IgD-negative memory B cell (primary cell): Measurements from ENCODE around the gene CELA2B. TPM values are rescaled to one million over a fixed set of nuclear protein-coding genes. Genes with fewer than 3 reads are reported as not detected.
"Not testable (repeated sequence)": the region's sequence is repeated elsewhere in the genome, so short reads cannot be mapped to it uniquely, and the experiment has no call there.

ENCODE experiments used
- H3K27ac Mint-ChIP-seq, 3 donors: one replicate each; pipeline ENCODE4 v1.8.0; 2020 to 2022; ENCODE audit warnings: mild to moderate bottlenecking in 3 of 3, mixed read lengths in 3 of 3, moderate library complexity in 1 of 3
- H3K27me3 Mint-ChIP-seq: one replicate; pipeline ENCODE4 v1.8.0; 2021; ENCODE audit warnings: mixed read lengths
- H3K36me3 Mint-ChIP-seq: one replicate; pipeline ENCODE4 v1.8.0; 2020; ENCODE audit warnings: mild to moderate bottlenecking, mixed read lengths
- H3K4me1 Mint-ChIP-seq, 3 donors: one replicate each; pipeline ENCODE4 v1.8.0; 2020 to 2022; ENCODE audit warnings: mixed read lengths in 3 of 3, mild to moderate bottlenecking in 1 of 3
- H3K4me3 Mint-ChIP-seq, 4 donors: one replicate each; pipeline ENCODE4 v1.8.0; 2020 to 2022; ENCODE audit warnings: mild to moderate bottlenecking in 4 of 4, mixed read lengths in 4 of 4, moderate library complexity in 3 of 4
- H3K9me3 Mint-ChIP-seq, 3 donors: one replicate each; pipeline ENCODE4 v1.8.0; 2020 to 2021; ENCODE audit warnings: mixed read lengths in 3 of 3, mild to moderate bottlenecking in 1 of 3
- polyA plus RNA-seq: library from polyadenylated mRNA; unstranded; fragments of 300-500 nt; fragmentation: Illumina TruSeq; gene quantifications from one replicate; pipeline ENCODE4 v1.2.3, GENCODE V29; 2021

The CELA2B gene
- polyA plus RNA-seq, 1 donor from 2014 or later: not detected

DNA sequence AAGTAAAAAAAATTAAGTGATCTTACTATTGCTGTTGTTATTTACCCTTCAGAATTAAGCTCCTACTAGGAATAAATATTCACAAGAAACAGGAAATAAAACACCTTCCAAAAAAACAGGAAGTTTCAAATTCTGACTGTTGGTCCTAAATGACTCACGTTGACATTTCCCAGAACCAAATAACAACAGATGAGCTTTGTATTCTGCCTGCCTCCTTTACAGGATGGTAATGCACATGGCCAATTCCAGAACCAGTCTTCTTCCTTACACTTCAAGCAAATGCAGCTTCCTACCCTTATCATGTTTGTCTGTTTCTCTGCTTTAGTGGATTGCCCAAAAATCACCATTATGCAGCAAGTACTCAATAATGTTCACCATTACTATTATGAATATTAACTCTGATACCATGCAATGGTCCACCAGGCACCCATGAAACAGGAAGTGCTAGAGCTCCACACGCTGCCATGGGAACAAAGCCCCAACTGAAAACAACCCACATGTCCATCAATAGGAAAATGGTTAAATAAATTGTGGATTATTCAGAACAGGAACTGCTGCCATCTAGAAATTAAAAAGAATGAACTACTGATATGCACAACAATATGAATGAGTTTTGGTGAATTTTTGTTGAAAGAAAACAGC lies 39.2 kb downstream of the CELA2B start:
- H3K27me3 Mint-ChIP-seq: no peaks in the 10 kb centered on the region
- H3K9me3 Mint-ChIP-seq: no peaks in the 10 kb centered on the region
- H3K4me3 Mint-ChIP-seq: peak overlapping the region in 1 of 4 donors; percentile 28
- peaks cover 9% of the 10 kb centered on the region for H3K36me3 Mint-ChIP-seq
- peak overlapping the region in 2 of 3 donors; percentile 23 to 89 for H3K27ac Mint-ChIP-seq
- H3K4me1 Mint-ChIP-seq: peaks cover 16 to 28% (median 27%) of the 10 kb centered on the region in 3 donors

DNA sequence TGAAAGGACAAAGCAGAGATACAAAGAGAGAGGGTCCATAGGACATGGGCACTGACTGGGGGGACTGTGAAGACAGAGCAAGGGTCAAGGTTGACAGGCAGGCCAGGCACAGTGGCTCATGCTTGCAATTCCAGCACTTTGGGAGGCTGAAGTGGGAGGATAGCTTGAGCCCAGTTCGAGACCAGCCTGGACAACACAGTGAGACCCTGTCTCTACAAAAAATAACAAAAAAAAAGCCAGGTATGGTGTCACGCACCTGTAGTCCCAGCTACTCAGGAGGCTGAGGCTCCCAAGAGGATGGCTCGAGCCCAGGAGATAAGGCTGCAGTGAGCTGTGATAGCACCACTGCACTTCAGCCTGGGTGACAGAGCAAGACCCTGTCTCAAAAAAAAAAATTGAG lies 43.7 kb downstream of the CELA2B start:
- Mint-ChIP-seq H3K4me1 (peaks cover 25 to 33% (median 30%) of the 10 kb centered on the region in 3 donors), H3K27ac (no peak overlapping the region), H3K27me3 (no peaks in the 10 kb centered on the region), H3K9me3 (no peaks in the 10 kb centered on the region), H3K4me3 (peak overlapping the region in 1 of 4 donors; percentile 9), H3K36me3 (peaks cover 2% of the 10 kb centered on the region)

DNA sequence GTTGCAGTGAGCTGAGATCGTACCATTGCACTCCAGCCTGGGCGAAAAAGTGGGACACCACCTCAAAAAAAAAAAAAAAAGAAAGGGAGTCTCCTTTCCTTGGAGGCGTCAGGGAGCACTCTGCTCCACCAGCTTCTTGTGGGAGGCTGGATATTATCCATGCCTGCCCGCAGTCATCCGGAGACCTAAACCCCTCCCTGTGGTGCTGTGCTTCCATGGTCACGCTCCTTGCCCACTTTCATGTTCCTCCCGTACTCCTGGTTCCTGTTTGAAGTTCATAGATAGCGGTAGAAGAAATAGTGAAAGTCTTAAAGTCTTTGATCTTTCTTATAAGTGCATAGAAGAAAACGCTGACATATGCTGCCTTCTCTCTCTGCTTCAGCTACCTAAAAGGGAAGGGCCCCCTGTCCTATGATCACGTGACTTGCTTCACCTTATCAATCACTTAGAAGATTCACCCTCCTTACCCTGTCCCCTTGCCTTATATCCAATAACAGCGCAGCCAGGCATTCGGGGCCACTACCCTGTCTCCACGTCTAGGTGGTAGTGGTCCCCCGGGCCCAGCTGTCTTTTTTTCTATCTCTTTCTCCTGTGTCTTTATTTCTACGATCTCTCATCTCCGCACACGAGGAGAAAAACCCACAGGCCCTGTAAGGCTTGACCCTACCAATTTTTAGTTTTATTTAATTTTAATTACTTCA lies 45.5 kb downstream of the CELA2B start:
- H3K27me3 Mint-ChIP-seq, H3K4me3 Mint-ChIP-seq, H3K9me3 Mint-ChIP-seq, H3K36me3 Mint-ChIP-seq: not testable (repeated sequence)
- Mint-ChIP-seq H3K27ac (peak overlapping the region in 1 of 3 donors; percentile 10), H3K4me1 (peaks cover 24 to 33% (median 25%) of the 10 kb centered on the region in 3 donors)

DNA sequence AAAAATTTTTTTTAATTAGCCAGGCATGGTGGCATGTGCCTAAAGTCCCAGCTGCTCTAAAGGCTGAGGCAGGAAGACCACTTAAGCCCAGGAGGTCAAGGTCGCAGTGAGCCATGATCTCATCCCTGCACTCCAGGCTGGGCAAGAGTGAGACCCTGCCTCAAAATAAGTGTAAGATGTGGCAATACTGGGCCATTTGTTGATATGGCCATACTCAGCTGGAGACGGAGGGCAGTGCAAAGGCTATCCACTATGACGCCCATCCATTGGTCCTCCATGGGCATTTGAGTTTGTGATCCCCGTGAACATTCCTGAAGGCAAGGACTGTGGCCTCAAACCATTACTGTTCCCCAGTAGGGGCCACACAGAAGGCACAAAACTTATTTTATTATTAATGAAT lies 46.6 kb downstream of the CELA2B start:
- peak overlapping the region in 3 of 4 donors; percentile 25 to 77 (median 43) for H3K4me3 Mint-ChIP-seq
- peak overlapping the region in 2 of 3 donors; percentile 87 to 100 for H3K27ac Mint-ChIP-seq
- H3K36me3 Mint-ChIP-seq: peaks cover 2% of the 10 kb centered on the region

DNA sequence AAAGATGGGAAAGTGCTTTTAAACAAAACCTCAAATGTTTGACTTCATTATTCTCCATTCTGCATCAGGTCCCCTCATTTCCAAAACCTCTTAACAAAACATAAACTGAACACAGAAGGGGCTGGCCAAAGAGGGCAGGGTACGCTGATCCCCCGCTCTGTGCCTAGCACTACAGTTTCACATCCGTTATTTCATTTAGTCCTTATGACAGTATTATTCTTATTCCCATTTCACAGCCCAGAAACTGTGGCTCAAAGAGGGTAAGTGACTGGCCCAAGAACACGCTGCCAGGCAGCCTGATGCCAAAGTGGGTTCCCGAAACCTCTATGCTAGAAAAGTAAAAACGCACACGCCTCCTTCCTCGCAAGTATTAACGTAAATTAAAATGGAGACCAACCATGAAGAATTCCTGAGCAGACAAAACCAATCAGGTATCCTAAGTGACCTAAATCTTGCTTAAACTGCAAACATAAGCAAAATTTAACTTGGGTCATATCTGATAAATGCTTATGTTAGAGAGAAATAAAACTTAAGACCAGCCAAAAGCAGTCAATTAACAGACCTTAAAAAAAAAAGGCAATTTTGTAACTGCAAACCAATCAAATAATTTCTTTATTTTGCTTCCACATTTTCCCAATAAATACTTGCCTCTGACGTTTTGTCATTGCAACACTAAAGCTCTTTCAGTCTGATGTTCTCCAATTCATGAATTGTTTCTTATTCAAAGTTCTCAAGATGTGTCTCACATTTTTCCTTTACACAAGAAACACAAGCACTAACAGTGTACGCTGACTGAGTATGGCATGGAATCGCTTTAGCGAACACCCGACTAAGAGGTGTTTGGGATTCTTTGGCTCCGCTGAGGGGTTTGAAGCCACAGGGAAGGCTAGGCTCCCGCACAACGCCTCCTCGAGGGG lies 47.5 kb downstream of the CELA2B start:
- Mint-ChIP-seq H3K27me3 (no peaks in the 10 kb centered on the region), H3K9me3 (no peaks in the 10 kb centered on the region), H3K36me3 (peaks cover 2% of the 10 kb centered on the region), H3K4me3 (peak overlapping the region; percentile 77 to 99 (median 96)), H3K4me1 (peaks cover 20 to 35% (median 25%) of the 10 kb centered on the region in 3 donors), H3K27ac (peak overlapping the region; percentile 87 to 100 (median 93))

More for the DNA sequence above, 46.6 kb downstream of the CELA2B start:
- Mint-ChIP-seq H3K4me1 (peaks cover 22 to 30% (median 22%) of the 10 kb centered on the region in 3 donors), H3K9me3 (no peaks in the 10 kb centered on the region), H3K27me3 (no peaks in the 10 kb centered on the region)

DNA sequence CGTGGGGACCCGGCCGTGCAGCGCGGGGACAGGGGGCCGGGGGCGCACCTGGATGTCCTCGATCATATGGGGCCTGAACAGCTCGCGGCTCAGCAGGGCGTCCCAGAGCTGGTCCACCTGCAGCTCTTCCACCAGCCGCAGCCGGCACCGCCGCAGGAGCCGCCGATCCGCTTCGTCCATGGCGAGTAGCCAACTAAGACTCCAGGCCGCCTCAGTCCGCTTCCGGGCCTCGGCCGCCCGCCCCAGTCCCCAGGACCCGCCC lies 48.0 kb downstream of the CELA2B start, which contains the start of gene CASP9:
Gene CASP9, minus strand, starts transcription at position 195 of the 262 bp plus-strand sequence. Its CDS starts 15 bp downstream, at position 180.
- Mint-ChIP-seq H3K36me3 (no peaks in the 10 kb centered on the region), H3K4me3 (peak within 1 kb of the TSS; percentile 77 to 99 (median 96)), H3K27ac (peak within 1 kb of the TSS; percentile 87 to 100 (median 100)), H3K9me3 (no peaks in the 10 kb centered on the region), H3K27me3 (no peaks in the 10 kb centered on the region), H3K4me1 (peaks cover 18 to 36% (median 27%) of the 10 kb centered on the region in 3 donors)

DNA sequence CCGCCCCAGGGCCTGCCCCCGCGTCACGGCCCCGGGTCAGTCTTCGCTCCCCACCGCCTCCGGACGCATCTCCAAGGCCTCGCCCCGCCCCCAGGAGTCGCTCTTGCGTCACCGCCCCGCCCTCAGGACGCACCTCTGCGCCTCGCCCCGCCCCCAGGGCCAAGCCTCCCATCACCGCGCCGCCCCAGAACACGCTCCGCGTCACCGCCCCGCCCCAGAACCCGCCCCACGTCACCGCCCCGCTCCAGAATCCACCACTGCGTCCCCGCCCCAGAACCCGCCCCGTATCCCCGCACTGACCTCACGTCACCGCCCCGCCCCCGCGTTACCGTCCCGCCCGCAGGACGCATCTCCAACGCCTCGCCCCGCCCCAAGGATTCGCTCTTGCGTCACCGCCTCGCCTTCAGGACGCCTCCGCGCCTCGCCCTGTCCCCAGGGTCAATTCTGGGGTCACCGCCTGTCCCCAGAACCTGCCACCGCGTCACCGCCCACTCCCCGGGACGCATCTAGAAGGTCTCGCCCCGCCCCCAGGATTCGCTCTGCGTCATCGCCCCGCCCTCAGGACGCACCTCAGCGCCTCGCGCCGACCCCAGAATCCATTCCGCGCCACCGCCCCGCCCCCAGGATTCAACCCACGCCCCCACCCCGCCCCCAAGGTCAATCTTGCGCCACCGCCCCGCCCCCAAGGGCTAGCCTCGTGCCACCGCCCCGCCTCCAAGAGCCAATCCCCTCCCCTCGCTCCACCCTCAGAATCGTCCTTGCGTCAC lies 48.6 kb downstream of the CELA2B start:
- H3K27ac Mint-ChIP-seq: peak overlapping the region; percentile 87 to 100 (median 100)
- H3K36me3 Mint-ChIP-seq: no peaks in the 10 kb centered on the region
- no peaks in the 10 kb centered on the region for H3K27me3 Mint-ChIP-seq
- H3K4me3 Mint-ChIP-seq: peak overlapping the region; percentile 77 to 99 (median 96)
- H3K4me1 Mint-ChIP-seq: peaks cover 18 to 36% (median 27%) of the 10 kb centered on the region in 3 donors
- H3K9me3 Mint-ChIP-seq: no peaks in the 10 kb centered on the region

DNA sequence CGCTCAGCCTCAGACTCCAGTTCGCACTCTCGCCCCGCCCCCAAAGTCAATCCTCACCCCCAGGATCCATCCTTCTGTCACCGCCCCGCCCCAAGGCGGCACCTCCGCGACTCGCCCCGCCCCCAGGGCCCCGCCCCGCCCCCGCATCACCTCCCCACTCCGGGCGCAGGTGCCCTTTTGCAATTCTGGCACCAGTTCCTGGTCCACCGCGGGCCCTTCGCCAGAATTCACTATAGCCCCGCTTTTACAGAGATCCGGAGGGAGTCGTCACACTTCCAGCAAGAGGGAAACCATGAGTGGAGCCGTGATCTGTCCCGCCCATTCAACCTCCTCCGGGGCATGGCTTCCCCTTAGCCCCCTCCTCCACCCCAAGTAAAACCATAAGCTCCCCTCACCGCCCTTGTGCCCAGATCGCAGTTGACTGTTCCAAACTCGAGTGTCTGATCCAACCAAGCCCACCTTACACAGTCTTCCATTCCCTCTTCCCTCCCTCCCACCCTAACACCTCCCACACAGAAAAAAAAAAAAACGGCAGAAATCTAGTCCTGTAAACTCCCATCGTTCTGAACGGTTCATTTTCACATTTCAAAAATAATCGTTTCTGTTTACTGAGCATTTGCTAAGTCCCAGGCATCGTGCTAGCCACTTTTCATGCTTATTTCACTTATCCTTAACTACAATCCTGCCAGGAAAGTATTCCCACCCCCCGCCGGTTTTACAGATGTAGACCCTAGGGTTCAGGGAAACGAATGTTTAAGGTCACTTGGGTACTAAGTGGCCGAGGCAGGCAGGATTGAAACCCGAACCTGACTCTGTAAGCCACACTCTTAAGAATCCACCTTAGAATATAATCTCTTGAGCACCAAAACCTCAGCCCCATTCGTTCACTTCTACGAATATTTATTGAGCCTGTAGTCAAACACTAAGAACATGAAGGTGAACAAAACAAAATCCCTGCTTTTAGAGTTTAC lies 49.4 kb downstream of the CELA2B start:
- Mint-ChIP-seq H3K9me3 (no peaks in the 10 kb centered on the region), H3K27me3 (no peaks in the 10 kb centered on the region), H3K4me3 (peak overlapping the region; percentile 77 to 99 (median 96)), H3K36me3 (no peaks in the 10 kb centered on the region), H3K4me1 (peaks cover 18 to 36% (median 29%) of the 10 kb centered on the region in 3 donors), H3K27ac (peak overlapping the region; percentile 87 to 100 (median 100))

DNA sequence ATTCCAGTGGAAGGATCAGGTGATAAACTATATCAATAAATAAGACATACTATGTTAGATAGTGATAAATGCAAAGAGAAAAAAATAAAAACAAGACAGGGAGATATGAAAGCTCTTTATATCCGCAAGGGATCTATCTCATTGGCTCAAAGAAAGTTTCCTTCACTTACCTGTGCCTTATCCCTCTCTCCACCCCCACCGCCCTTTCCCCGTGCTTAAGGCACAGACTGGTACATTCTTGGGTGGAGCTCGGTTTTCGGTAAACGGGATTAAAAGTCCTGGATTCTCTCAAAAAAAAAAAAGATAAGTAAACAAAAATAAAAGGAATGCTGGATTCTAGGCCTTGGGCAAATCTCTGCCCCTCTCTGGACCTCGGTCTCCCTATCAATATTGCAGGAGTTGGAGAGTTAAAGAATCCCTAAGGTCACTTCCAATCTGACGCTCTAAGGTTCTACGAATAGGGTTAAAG lies 50.2 kb downstream of the CELA2B start:
- peak overlapping the region; percentile 87 to 100 (median 100) for H3K27ac Mint-ChIP-seq
- no peaks in the 10 kb centered on the region for H3K36me3 Mint-ChIP-seq
- H3K9me3 Mint-ChIP-seq: no peaks in the 10 kb centered on the region
- peak overlapping the region; percentile 77 to 99 (median 96) for H3K4me3 Mint-ChIP-seq
- H3K4me1 Mint-ChIP-seq: peaks cover 18 to 38% (median 29%) of the 10 kb centered on the region in 3 donors
- H3K27me3 Mint-ChIP-seq: no peaks in the 10 kb centered on the region

DNA sequence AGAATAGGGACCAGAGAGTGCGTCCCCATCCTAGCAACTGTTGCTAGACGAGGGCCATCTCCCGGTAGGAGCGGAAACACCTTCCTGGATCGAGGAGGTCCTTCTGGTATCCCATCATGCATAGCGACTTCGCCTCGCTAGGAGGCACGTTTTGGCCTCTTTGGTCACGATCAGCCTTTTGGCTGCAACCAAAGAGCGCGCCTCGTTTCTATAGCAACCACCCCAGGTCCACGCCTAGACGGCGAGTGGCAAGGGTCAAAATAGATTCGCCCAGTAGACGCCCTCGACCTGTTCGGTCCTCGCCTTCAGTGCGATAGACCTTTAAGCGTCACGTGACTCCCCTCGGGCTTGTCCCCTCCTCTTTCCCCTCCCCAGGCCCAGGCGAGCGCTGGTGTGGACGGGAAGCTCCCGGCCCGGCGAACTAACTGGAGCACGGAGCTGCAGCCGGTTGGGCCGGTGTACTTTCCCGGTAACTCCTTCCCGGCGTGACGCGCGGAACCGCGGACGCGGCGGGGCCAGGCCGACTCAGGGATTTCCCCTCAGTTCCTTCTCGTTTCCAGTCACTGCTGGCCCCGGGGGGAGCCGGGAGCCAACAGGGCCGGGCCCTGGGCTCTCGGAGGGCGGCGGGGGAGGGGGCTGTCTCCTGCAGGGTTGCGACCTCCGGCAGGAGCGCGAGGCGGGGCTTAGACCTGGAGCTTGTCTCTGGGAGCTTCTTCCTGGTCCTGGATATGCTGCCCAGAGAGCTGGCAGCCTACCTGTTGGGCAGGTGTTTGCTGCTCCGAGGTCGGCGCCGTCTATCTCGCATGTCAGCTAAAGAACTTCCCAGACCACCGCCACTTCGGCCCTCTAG lies 50.8 kb downstream of the CELA2B start, which contains the start of gene DNAJC16:
Gene DNAJC16, plus strand, starts transcription at position 359 of the 850 bp plus-strand sequence. CDS start 2,258 bp downstream, outside the sequence.
- H3K4me3 Mint-ChIP-seq: peak within 1 kb of the TSS; percentile 77 to 99 (median 96)
- H3K27ac Mint-ChIP-seq: peak within 1 kb of the TSS; percentile 87 to 100 (median 100)
- no peaks in the 10 kb centered on the region for H3K27me3 Mint-ChIP-seq
- H3K36me3 Mint-ChIP-seq: no peaks in the 10 kb centered on the region
- no peaks in the 10 kb centered on the region for H3K9me3 Mint-ChIP-seq
- H3K4me1 Mint-ChIP-seq: peaks cover 21 to 39% (median 27%) of the 10 kb centered on the region in 3 donors

DNA sequence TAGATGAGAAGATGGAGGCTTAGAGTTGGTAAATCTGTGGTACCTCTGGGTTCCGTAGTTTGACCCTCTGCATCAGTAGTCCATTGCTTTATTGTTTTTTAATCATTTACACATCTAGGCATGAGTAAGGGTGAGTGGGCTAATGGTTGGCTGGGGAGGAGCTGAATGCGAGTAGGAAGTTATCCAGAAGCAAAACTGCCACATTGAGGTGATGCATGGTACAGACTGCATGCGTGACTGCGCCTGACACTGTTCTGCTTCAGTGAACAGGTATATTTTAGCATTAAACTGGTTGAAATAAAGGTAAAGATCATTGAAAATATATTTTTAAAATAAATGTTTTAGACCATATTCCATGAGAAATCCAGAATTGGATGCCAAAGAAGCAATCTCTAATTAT lies 55.1 kb downstream of the CELA2B start:
- H3K36me3 Mint-ChIP-seq: no peaks in the 10 kb centered on the region
- H3K27ac Mint-ChIP-seq: peak overlapping the region in 1 of 3 donors; percentile 3
- H3K9me3 Mint-ChIP-seq: no peaks in the 10 kb centered on the region
- H3K4me1 Mint-ChIP-seq: peaks cover 19 to 26% (median 20%) of the 10 kb centered on the region in 3 donors
- H3K4me3 Mint-ChIP-seq: peak overlapping the region in 2 of 4 donors; percentile 19 to 21
- H3K27me3 Mint-ChIP-seq: no peaks in the 10 kb centered on the region

DNA sequence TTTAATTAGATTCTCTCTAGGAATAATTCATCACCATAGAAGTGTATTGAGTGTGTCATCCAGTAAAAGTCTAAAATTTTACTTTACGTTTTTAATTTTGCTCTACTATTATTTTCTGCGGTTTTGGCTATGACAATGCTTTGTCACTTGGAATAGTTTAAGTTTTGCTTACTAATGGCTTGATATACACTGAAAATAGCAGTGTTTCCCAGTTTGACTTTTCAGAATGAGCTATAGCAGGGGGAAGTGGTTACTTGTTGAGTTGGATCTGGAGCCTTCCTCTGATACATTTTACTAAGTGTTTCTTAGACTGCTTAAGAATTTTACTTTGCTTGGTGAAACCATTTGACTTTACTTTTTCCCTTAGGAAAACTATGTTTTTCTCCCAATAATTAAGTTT lies 55.8 kb downstream of the CELA2B start:
- Mint-ChIP-seq H3K27me3 (no peaks in the 10 kb centered on the region), H3K4me1 (peaks cover 14 to 23% (median 16%) of the 10 kb centered on the region in 3 donors), H3K9me3 (no peaks in the 10 kb centered on the region), H3K4me3 (peak overlapping the region in 1 of 4 donors; percentile 21), H3K36me3 (no peaks in the 10 kb centered on the region), H3K27ac (no peak overlapping the region)
